ENCODE data around the gene LMLN.
"Not testable (repeated sequence)": the region's sequence is repeated elsewhere in the genome, so short reads cannot be mapped to it uniquely, and the experiment has no call there.

The LMLN gene

DNA sequence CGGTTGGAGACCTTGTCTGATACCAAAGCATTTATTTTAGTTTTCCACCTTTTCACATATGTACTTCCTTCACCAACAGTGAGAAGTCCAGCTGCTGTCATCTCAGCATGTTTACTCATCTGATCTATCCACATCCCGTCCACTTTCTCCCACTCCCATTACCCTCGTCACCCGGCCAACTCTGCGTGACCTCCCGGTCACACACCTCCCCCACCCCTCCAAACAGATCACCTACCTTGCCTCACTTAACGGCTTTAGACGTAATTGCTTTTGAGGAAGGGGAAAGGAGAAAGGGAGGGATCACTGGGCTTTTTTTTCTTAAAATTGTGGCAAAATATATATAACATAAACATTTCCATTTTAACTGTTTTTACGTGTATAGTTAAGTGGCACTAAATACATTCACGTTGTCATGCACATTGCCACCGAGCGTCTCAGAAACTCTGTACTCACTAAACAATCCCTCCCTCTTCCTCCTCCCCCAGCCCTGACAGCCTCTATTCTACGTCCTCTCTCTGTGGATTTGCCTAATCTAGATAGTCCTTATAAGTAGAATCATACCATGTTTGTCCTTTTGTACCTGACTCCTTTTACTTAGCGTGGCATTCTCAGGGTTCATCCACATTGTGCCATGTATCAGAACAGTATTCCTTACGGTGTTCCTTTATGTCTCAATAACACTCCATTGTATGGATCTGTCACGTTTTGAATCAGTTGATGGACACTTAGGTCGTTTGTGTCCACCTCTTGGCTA, 67.2 kb downstream of the LMLN start:
- DNase-seq: no peak

GRCh38 chr3:198027799-198028390, 67.9 kb downstream of the LMLN start:
- no peak for DNase-seq

DNA sequence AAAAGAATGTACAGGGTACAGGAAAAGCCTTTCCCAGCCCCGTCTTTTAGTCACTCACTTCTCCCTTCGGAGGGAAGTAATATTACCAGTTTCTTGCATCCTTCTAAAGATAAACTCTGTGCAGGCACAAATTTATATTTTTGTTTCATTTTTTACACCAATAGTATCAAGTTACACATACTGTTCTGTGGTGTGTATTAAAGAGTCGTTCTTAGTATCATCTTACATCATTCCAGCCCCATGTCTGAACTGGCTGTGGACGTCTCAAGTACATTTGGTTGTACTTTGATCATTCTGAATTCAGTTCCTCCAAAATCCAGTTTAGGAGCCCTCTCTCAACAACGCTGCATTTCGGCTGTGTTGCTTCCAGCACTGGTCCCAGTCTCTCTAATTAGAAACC, 68.7 kb downstream of the LMLN start:
- no peak for DNase-seq

DNA sequence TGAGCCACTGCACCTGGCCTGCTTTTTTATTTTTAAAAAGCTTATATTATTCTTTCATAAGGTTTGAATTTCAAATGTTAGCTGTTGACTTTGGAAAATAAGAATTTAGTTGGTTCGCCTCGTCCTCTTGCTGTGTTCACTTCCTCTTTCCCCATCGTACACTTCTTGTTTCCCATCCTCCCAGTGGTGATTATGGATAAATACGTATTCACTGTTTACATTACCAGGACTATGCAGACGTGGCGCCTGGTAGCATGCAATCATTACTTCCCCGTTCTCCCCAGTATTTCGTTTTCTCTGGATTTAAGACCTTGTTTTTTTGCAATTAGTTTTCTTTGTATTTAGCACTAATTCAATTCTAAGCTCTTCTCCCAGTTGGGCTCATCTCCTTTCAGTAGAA, 70.1 kb downstream of the LMLN start:
- DNase-seq: no peak

DNA sequence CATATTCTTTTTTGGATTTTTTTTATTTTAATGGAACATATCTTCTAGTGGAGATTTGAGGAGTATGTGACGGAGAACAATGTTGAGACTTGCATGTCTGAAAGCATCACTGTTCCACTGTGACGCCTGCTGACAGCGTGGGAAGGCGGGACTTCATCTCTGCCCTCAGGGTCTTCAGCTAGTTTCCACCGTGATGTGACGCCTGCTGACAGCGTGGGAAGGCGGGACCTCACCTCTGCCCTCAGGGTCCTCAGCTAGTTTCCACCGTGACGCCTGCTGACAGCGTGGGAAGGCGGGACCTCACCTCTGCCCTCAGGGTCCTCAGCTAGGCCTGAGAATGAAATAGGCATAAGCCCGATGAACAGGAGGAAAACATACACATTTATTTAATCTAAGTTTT, 70.7 kb downstream of the LMLN start:
- DNase-seq: no peak

GRCh38 chr3:198032039-198032936, 72.3 kb downstream of the LMLN start:
- no peak for DNase-seq

GRCh38 chr3:198043119-198043518, 83.1 kb downstream of the LMLN start:
- DNase-seq: no peak

DNA sequence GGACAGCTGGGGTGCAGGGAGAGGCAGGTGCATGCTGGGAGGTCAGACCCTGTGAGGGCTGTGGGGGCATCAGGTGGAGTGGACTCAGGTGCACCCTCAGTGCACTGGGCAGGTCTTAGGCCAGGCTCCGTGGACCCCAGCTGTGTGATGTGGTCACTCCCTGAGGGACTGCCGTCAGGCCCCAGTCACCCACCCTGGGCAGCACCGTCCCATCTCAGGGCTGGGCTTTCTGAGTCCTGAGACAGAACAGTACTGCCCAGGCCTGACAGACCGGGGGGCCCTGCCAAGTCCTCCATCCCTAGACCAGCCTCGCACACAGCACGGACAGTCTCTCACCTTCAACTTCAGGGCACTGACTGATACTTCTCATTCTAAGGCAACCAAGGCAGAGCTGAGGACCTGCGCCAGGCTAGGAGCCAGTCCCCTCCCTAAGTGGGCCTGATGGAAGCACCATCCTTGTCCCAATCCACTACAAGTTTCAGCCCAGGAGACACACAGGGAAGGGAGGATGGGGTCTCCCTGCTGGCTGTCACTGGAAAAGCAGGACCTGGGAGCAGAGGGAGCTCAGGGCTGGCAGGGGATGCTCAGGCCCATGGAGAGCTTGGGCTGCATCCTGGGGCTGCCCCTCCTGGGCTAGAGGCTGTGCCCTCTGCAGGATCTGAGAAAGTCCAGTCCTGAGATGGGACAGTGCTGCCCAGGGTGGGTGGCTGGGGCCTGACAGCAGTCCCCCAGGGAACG, 86.3 kb downstream of the LMLN start:
- no peak for DNase-seq

DNA sequence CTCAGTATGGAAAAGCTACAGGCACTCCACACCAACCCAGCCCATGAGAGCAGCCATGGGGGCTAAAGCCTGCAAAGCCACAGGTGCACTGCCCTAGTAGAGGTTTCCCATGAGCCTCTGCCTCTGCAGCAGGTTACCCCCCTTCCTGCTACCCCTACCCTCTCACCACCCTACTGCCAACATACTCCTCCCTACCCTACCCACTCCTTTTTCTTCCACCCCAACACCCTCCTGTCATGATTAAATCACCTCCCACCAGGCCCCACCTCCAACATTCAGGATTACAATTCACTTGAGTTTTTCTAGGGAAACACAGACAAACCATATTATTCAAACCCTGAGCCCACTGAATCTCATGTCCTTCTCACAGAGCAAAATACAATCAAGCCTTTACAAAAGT, 88.4 kb downstream of the LMLN start:
- DNase-seq: no peak

- no peak for DNase-seq
Measured at GRCh38 chr3:198051836-198052235, 91.8 kb downstream of the LMLN start.

DNA sequence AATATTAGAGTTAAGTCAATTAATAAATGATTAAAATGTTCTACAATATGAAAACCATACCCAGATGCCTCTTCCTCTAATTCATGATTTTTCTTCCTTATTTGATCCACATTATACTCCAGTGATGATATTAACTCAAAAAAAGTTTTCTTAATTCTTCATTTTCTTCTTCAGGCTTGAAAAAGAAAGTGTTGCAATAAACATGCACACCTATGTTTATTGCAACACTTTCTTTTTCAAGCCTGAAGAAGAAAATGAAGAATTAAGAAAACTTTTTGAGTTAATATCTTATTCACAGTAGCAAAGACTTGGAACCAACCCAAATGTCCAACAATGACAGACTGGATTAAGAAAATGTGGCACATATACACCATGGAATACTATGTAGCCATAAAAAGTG, 93.4 kb downstream of the LMLN start:
- DNase-seq: not testable (repeated sequence)

DNA sequence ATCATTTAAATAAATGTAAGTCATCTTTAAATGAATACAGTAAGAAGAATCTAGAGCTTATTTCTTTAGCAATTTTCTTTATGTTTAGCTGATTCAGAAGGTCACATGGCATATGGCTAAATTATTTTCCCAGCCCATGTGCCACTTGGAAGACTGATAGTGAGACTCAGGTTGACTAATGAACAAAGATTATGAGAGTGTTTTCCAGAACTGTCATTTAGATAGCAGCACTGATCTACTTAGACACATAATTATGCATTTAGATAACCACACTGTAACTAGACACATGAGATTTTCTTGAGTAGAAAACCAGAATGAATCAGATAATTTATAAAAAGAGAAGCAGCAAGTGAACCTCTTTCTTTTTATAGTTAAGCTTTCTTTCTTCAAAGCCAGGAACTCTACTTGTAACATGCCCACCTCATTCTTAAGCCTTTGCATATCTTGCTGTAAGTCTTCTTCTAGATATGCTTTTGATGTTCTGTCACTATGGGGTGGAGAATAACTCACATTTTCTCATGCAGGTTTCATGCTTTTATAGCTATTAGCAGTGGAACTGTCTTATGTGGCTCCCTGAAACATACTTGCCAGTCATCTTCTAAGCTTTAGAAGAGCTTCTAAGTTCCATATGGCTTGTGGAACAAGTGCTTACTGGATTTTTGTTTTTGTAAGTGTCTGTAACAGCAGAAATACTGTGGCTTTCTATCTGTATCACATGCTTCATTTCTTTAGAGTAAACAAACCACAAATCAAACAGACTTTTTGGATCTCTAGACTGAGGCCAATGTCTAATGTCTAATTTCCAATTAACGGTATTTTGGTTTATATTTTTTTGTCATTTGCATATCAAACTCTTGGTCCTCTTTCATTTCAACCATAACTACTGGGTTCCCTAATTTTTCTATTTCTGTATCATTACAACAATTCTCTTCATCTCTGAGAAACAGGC, 101.4 kb downstream of the LMLN start:
- no peak for DNase-seq

GRCh38 chr3:198062068-198062465, 102.0 kb downstream of the LMLN start:
- no peak for DNase-seq

- DNase-seq: no peak
Measured at GRCh38 chr3:198064420-198064819, 104.4 kb downstream of the LMLN start.

GRCh38 chr3:198065897-198066296, 105.9 kb downstream of the LMLN start:
- DNase-seq: no peak

- DNase-seq: no peak
Measured at GRCh38 chr3:198067416-198067815, 107.4 kb downstream of the LMLN start.

- no peak for DNase-seq
Measured at GRCh38 chr3:198070871-198071270, 110.9 kb downstream of the LMLN start.

DNA sequence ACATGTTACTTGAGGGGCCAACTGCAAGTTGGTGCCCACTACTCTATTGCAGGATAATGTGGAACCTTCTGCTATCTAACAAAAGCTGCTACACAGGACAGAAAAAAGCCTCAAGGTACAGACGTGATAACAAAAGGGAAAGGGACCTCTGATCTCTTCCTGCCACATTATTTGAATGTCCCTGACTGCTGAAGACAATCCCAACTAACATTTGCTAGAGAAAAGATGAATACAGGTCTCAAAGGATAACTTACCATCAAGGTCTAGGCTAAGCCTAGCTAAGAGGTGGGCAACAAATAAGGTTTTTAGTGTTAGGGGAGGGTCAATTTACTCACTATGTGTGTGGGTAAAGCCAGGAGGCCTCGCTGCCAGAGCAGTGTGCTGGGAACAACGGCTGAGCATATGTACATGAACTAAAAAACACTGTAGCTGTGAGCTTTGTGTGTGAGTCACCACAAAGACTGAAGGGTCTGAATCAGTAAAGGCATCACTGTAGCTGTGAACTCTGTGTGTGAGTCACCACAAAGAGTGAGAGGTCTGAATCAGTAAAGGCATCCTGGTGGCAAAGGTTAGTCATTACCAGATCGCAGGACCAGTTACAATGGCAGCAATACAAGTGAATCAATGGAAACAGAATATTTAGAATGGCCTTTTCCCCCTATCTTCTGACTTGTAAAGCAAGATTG, 111.7 kb downstream of the LMLN start:
- peak in 1 of 5 donors; percentile 79 for DNase-seq

DNA sequence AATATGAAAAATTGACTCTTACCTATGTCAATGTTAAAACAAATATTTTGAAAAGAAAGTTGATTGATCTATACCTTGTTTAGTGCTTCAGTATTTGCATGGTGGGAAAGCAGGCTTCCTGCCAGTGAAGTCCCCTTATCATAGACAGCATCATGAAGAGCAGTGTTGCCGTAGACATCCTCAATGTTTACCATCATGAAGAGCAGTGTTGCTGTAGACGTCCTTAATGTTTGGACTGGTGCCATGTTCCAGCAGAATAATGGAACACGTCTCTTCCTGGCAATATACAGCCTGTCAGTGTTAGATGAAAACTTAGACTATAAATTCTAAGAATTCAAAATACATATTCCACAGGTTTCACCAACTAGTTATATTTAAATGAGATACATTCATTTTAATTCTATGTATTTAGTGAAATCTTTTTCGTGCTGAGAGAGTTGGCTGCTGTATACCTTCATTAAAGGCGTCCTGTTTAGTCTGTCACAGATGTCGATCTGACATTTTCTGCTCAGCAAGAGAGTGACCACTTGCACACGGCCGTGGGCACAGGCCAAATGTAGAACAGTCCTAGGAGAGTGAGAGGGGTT, 116.8 kb downstream of the LMLN start:
- DNase-seq: no peak

GRCh38 chr3:198079771-198080520, 119.9 kb downstream of the LMLN start:
- DNase-seq: peak in 4 of 5 donors; percentile 8 to 12 (median 10)
